ENCODE measurements around the gene CNGA2. TPM values are rescaled to one million over a fixed set of nuclear protein-coding genes. Genes with fewer than 3 reads are reported as not detected.

Gene CNGA2
- total RNA-seq, 2 experiments from 2014 or later: not detected

DNA sequence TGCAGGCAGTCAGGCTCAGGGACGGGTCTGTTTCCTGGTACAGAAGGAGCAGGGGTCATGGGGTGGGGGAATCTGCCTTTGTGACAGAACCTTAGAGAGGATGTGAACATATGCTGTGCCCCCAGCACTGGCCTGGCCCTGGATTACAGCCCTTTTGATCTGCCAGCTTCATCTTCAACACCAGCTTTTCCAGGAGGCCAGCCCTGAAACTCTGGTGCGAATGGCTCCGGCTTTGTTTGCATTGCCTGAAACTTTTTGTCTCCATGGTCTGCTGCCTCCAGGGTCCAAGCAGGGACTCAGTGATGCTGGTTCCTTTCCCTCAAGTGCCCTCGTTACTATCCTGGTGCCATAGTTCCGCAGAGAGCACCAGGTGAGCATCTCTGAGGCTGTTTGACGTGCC lies 2.1 kb downstream of the CNGA2 start:
- Histone ChIP-seq H3K4me1 (ENCODE audit: insufficient read depth, low read length) (no peaks in the 10 kb centered on the region), H3K9me3 (ENCODE audit: control insufficient read depth in 1 of 2, insufficient read depth in 1 of 2, low read length in 2 of 2) (no peaks in the 10 kb centered on the region), H3K36me3 (ENCODE audit: insufficient read depth, low read length) (no peaks in the 10 kb centered on the region), H3K4me3 (ENCODE audit: low read length) (no peak overlapping the region), H3K27ac (ENCODE audit: low read depth in 1 of 2, low read length in 2 of 2) (no peak overlapping the region), H3K27me3 (ENCODE audit: control insufficient read depth in 1 of 2, insufficient read depth in 2 of 2, low read length in 2 of 2) (no peaks in the 10 kb centered on the region)
- TF ChIP-seq, protein P1, sequence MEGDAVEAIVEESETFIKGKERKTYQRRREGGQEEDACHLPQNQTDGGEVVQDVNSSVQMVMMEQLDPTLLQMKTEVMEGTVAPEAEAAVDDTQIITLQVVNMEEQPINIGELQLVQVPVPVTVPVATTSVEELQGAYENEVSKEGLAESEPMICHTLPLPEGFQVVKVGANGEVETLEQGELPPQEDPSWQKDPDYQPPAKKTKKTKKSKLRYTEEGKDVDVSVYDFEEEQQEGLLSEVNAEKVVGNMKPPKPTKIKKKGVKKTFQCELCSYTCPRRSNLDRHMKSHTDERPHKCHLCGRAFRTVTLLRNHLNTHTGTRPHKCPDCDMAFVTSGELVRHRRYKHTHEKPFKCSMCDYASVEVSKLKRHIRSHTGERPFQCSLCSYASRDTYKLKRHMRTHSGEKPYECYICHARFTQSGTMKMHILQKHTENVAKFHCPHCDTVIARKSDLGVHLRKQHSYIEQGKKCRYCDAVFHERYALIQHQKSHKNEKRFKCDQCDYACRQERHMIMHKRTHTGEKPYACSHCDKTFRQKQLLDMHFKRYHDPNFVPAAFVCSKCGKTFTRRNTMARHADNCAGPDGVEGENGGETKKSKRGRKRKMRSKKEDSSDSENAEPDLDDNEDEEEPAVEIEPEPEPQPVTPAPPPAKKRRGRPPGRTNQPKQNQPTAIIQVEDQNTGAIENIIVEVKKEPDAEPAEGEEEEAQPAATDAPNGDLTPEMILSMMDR (IDR thresholded peaks at IDR 0.05): no peak
- ChIA-PET POLR2A (no interaction called here), CTCF (no interaction called here)
- no peak overlapping the region for H3K27ac Mint-ChIP-seq
- no peaks in the 10 kb centered on the region for H3K36me3 Mint-ChIP-seq (ENCODE audit: low read depth)
- ATAC-seq (ENCODE audit: poor library complexity) (no peak), DNase-seq (no peak)
- no peak overlapping the region for H3K4me3 Mint-ChIP-seq
- H3K9me3 Mint-ChIP-seq: no peaks in the 10 kb centered on the region
- peaks cover 25% of the 10 kb centered on the region for H3K27me3 Mint-ChIP-seq
- H3K4me1 Mint-ChIP-seq (ENCODE audit: low read depth): no peaks in the 10 kb centered on the region
- intact Hi-C loops (cut with DNase I, micrococcal nuclease): no loop called here

DNA sequence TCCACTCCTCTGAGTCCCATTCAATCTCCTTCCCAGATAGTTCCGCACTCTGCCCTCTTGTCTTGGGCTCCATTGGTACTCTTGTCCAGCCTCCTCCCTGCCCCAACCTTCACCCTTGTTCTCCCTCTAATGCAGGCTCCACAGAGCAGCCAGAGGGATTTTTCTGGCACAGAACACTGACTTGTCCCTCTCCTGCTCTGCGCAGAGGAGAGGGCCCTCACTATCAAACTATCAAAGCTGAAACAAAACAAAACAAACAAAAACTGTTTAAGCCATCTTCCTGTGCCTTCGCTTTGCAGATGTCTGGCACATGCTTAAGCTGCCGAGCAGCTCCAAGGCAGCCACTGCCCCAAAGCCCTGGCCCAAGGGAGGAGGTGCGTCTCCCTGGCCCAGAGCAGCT lies 2.9 kb downstream of the CNGA2 start:
- Histone ChIP-seq H3K27me3 (ENCODE audit: control insufficient read depth in 1 of 2, insufficient read depth in 2 of 2, low read length in 2 of 2) (no peaks in the 10 kb centered on the region), H3K36me3 (ENCODE audit: insufficient read depth, low read length) (no peaks in the 10 kb centered on the region), H3K27ac (ENCODE audit: low read depth in 1 of 2, low read length in 2 of 2) (no peak overlapping the region), H3K9me3 (ENCODE audit: control insufficient read depth in 1 of 2, insufficient read depth in 1 of 2, low read length in 2 of 2) (no peaks in the 10 kb centered on the region), H3K4me3 (ENCODE audit: low read length) (no peak overlapping the region), H3K4me1 (ENCODE audit: insufficient read depth, low read length) (no peaks in the 10 kb centered on the region)
- POLR2A ChIA-PET: no interaction called here
- Mint-ChIP-seq H3K4me3 (no peak overlapping the region), H3K9me3 (no peaks in the 10 kb centered on the region), H3K36me3 (ENCODE audit: low read depth) (no peaks in the 10 kb centered on the region), H3K27me3 (peaks cover 20% of the 10 kb centered on the region), H3K27ac (no peak overlapping the region), H3K4me1 (ENCODE audit: low read depth) (no peaks in the 10 kb centered on the region)
- CTCF ChIA-PET: no interaction called here
- intact Hi-C loops (cut with DNase I, micrococcal nuclease): no loop called here
- ATAC-seq (ENCODE audit: poor library complexity) (no peak), DNase-seq (no peak)
- TF ChIP-seq, protein P1 (IDR thresholded peaks at IDR 0.05): no peak

DNA sequence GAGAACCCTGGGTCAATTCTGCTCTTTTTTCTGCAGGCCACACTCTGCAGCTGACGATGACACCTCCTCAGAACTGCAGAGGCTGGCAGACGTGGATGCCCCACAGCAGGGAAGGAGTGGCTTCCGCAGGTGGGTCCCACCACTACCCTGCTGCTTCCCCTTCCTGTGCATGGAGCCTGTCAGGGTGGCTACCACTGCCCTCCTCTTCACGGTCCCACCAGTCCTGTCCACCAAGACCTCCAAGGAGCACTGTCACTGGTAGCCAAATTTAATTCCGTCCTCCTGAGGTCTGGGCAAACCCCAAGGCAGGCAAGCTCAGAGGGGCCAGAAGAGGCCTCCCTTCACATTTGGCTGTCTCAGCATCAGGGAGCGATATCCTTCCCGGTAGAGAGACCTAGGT lies 4.2 kb downstream of the CNGA2 start:
- no peaks in the 10 kb centered on the region for H3K4me1 ChIP-seq (ENCODE audit: insufficient read depth, low read length)
- peaks cover 20% of the 10 kb centered on the region for H3K27me3 Mint-ChIP-seq
- H3K36me3 ChIP-seq (ENCODE audit: insufficient read depth, low read length): no peaks in the 10 kb centered on the region
- no peak for ATAC-seq (ENCODE audit: poor library complexity)
- POLR2A ChIA-PET: no interaction called here
- CTCF ChIA-PET: no interaction called here
- H3K27me3 ChIP-seq (ENCODE audit: control insufficient read depth in 1 of 2, insufficient read depth in 2 of 2, low read length in 2 of 2): no peaks in the 10 kb centered on the region
- H3K4me1 Mint-ChIP-seq (ENCODE audit: low read depth): no peaks in the 10 kb centered on the region
- no peak overlapping the region for H3K4me3 ChIP-seq (ENCODE audit: low read length)
- H3K9me3 Mint-ChIP-seq: no peaks in the 10 kb centered on the region
- intact Hi-C loops (cut with DNase I, micrococcal nuclease): no loop called here
- no peak for DNase-seq
- no peaks in the 10 kb centered on the region for H3K36me3 Mint-ChIP-seq (ENCODE audit: low read depth)
- H3K9me3 ChIP-seq (ENCODE audit: control insufficient read depth in 1 of 2, insufficient read depth in 1 of 2, low read length in 2 of 2): no peaks in the 10 kb centered on the region
- TF ChIP-seq, protein P1 (IDR thresholded peaks at IDR 0.05): no peak
- no peak overlapping the region for H3K4me3 Mint-ChIP-seq
- H3K27ac Mint-ChIP-seq: no peak overlapping the region
- H3K27ac ChIP-seq (ENCODE audit: low read depth in 1 of 2, low read length in 2 of 2): no peak overlapping the region
